ENCODE data around the gene HOXD3. TPM values are rescaled to one million over a fixed set of nuclear protein-coding genes. Genes with fewer than 3 reads are reported as not detected.

HOXD3 gene
- polyA plus RNA-seq, 1 donor (not counting 4 experiments of a cell fraction or from before 2014, with no cell fraction given) = not detected

- TF ChIP-seq EZH2 (IDR thresholded peaks at IDR 0.05; ENCODE audit: low read length) = no peak
- TF ChIP-seq CTCF (optimal IDR thresholded peaks at IDR 0.05 in 1 of 3, IDR thresholded peaks at IDR 0.05 in 1 of 3, conservative IDR thresholded peaks at IDR 0.05 in 1 of 3; ENCODE audit: extremely low read depth in 1 of 3, insufficient read depth in 2 of 3, low read length in 3 of 3) = no peak
- no peak overlapping the region for H3K4me2 ChIP-seq (ENCODE audit: control insufficient read depth, extremely low read depth, insufficient read depth, low read depth, low read length)
- no peaks in the 10 kb centered on the region for H4K20me1 ChIP-seq (ENCODE audit: control insufficient read depth, extremely low read depth, insufficient read depth, low read length)
- H3K4me1 ChIP-seq (ENCODE audit: control insufficient read depth, extremely low read depth, insufficient read depth, low read length) = no peaks in the 10 kb centered on the region
- H3K9me1 ChIP-seq (ENCODE audit: control insufficient read depth, extremely low read depth, insufficient read depth, low read length) = no peaks in the 10 kb centered on the region
- H3K9me3 ChIP-seq (ENCODE audit: control insufficient read depth, low read depth, low read length) = peaks cover 2% of the 10 kb centered on the region
- no peak for FAIRE-seq
- no peak overlapping the region for H2AFZ ChIP-seq (ENCODE audit: control insufficient read depth, low read length)
- DNase-seq (ENCODE audit: low read depth, low spot score) = no peak
- peaks cover 74% of the 10 kb centered on the region for H3K27me3 ChIP-seq (ENCODE audit: control insufficient read depth, extremely low read depth, insufficient read depth, low read length)
- dilution Hi-C loops (cut with MboI; ENCODE audit: extremely low pct_ligation_motif_present, low sequenced_read_pairs) = loop anchor here (25.0 kb wide), 1 partner anchor 471 kb away; no protein-coding TSS in a partner anchor
- H3K9ac ChIP-seq (ENCODE audit: control insufficient read depth, extremely low read depth, insufficient read depth, low read length) = no peak overlapping the region
- no peak overlapping the region for H3K27ac ChIP-seq (ENCODE audit: control insufficient read depth, insufficient read depth, low read length)
- H3K4me3 ChIP-seq (ENCODE audit: control insufficient read depth in 2 of 3, extremely low read depth in 1 of 3, insufficient read depth in 2 of 3, low read depth in 1 of 3, low read length in 3 of 3) = no peak overlapping the region
- no peaks in the 10 kb centered on the region for H3K79me2 ChIP-seq (ENCODE audit: control insufficient read depth, insufficient read depth, low read length)
- H3K36me3 ChIP-seq (ENCODE audit: control insufficient read depth in 2 of 2, extremely low read depth in 1 of 2, insufficient read depth in 2 of 2, low read length in 2 of 2) = no peaks in the 10 kb centered on the region
These were observed 9.2 kb downstream of the HOXD3 start for GRCh38 chr2:176166272-176166671.

- Histone ChIP-seq H3K4me2 (ENCODE audit: control insufficient read depth, extremely low read depth, insufficient read depth, low read depth, low read length) (no peak overlapping the region), H4K20me1 (ENCODE audit: control insufficient read depth, extremely low read depth, insufficient read depth, low read length) (no peaks in the 10 kb centered on the region), H3K9ac (ENCODE audit: control insufficient read depth, extremely low read depth, insufficient read depth, low read length) (no peak overlapping the region), H3K27ac (ENCODE audit: control insufficient read depth, insufficient read depth, low read length) (no peak overlapping the region), H3K9me1 (ENCODE audit: control insufficient read depth, extremely low read depth, insufficient read depth, low read length) (no peaks in the 10 kb centered on the region), H3K36me3 (ENCODE audit: control insufficient read depth in 2 of 2, extremely low read depth in 1 of 2, insufficient read depth in 2 of 2, low read length in 2 of 2) (no peaks in the 10 kb centered on the region), H3K79me2 (ENCODE audit: control insufficient read depth, insufficient read depth, low read length) (no peaks in the 10 kb centered on the region), H3K27me3 (ENCODE audit: control insufficient read depth, extremely low read depth, insufficient read depth, low read length) (peaks cover 74% of the 10 kb centered on the region), H3K4me1 (ENCODE audit: control insufficient read depth, extremely low read depth, insufficient read depth, low read length) (no peaks in the 10 kb centered on the region), H3K9me3 (ENCODE audit: control insufficient read depth, low read depth, low read length) (peaks cover 5% of the 10 kb centered on the region), H3K4me3 (ENCODE audit: control insufficient read depth in 2 of 3, extremely low read depth in 1 of 3, insufficient read depth in 2 of 3, low read depth in 1 of 3, low read length in 3 of 3) (no peak overlapping the region), H2AFZ (ENCODE audit: control insufficient read depth, low read length) (no peak overlapping the region)
- no peak for DNase-seq (ENCODE audit: low read depth, low spot score)
- dilution Hi-C loops (cut with MboI; ENCODE audit: extremely low pct_ligation_motif_present, low sequenced_read_pairs) = loop anchor here (25.0 kb wide), 1 partner anchor 470 kb away; no protein-coding TSS in a partner anchor
- no peak for TF ChIP-seq EZH2 (IDR thresholded peaks at IDR 0.05; ENCODE audit: low read length)
- TF ChIP-seq CTCF (optimal IDR thresholded peaks at IDR 0.05 in 1 of 3, IDR thresholded peaks at IDR 0.05 in 1 of 3, conservative IDR thresholded peaks at IDR 0.05 in 1 of 3; ENCODE audit: extremely low read depth in 1 of 3, insufficient read depth in 2 of 3, low read length in 3 of 3) = no peak
- FAIRE-seq = no peak
These were observed 10.3 kb downstream of the HOXD3 start for GRCh38 chr2:176167398-176167797.

Measured in keratinocyte (primary cell).